MM.1S (cell line): ENCODE data around the gene C12orf50.

ENCODE experiments used
- DNase-seq: peaks from one replicate; pipeline ENCODE4 v3.0.0-alpha.2; 2015
- H2AFZ ChIP-seq: fragments of 300-600 bp; sonication (generic); 2 replicates; pipeline ENCODE4 v1.6.0; 2016; ENCODE audit warnings: antibody characterized with exemption, low read length
- H3F3A ChIP-seq: fragments of 300-600 bp; sonication (generic); 2 replicates; pipeline ENCODE4 v1.6.1; 2016; ENCODE audit warnings: mild to moderate bottlenecking, antibody characterized with exemption, low read length, moderate library complexity, mixed read lengths; ENCODE audit not compliant: insufficient read depth
- H3K27ac ChIP-seq: fragments of 300-600 bp; sonication (generic); 2 replicates; pipeline ENCODE4 v1.5.1; 2016; ENCODE audit warnings: mild to moderate bottlenecking, low read length
- H3K27me3 ChIP-seq: fragments of 300-600 bp; sonication (generic); replicated peaks from 2 replicates; pipeline ENCODE4 v1.6.0; 2016; ENCODE audit warnings: low read length; ENCODE audit not compliant: insufficient read depth
- H3K36me3 ChIP-seq: fragments of 300-600 bp; sonication (generic); replicated peaks from 2 replicates; pipeline ENCODE4 v1.6.1; 2016; ENCODE audit warnings: mild to moderate bottlenecking, low read length, mixed read lengths; ENCODE audit not compliant: insufficient read depth
- H3K4me1 ChIP-seq: fragments of 300-600 bp; sonication (generic); 2 replicates; pipeline ENCODE4 v1.6.1; 2016; ENCODE audit warnings: low read length, mixed read lengths
- H3K4me2 ChIP-seq: fragments of 300-600 bp; sonication (generic); 2 replicates; pipeline ENCODE4 v1.6.0; 2016; ENCODE audit warnings: low read depth, low read length
- H3K4me3 ChIP-seq: fragments of 300-600 bp; sonication (generic); 2 replicates; pipeline ENCODE4 v1.5.1; 2016; ENCODE audit warnings: low read length, mixed read lengths
- H3K79me2 ChIP-seq: fragments of 300-600 bp; sonication (generic); 2 replicates; pipeline ENCODE4 v1.6.1; 2016; ENCODE audit warnings: mixed run types, low read length, mixed read lengths
- H3K9ac ChIP-seq: fragments of 300-600 bp; sonication (generic); 2 replicates; pipeline ENCODE4 v1.6.1; 2016; ENCODE audit warnings: low read length, mixed read lengths
- H3K9me2 ChIP-seq: fragments of 300-600 bp; sonication (generic); replicated peaks from 2 replicates; pipeline ENCODE4 v1.6.1; 2016; ENCODE audit warnings: mild to moderate bottlenecking, low read length, mixed read lengths; ENCODE audit not compliant: insufficient read depth
- H3K9me3 ChIP-seq: fragments of 300-600 bp; sonication (generic); replicated peaks from 2 replicates; pipeline ENCODE4 v1.6.1; 2016; ENCODE audit warnings: mild to moderate bottlenecking, low read length, mixed read lengths; ENCODE audit not compliant: insufficient read depth
- H4K20me1 ChIP-seq: fragments of 300-600 bp; sonication (generic); 2 replicates; pipeline ENCODE4 v1.6.1; 2016; ENCODE audit warnings: mild to moderate bottlenecking, low read length, moderate library complexity, mixed read lengths; ENCODE audit not compliant: insufficient read depth
- CTCF ChIP-seq: fragments of 300-600 bp; sonication (generic); IDR thresholded peaks from 2 replicates; pipeline ENCODE4 v1.5.1; 2016; ENCODE audit warnings: antibody characterized with exemption, low read length, mixed read lengths
- EZH2 ChIP-seq: fragments of 300-600 bp; sonication (generic); optimal IDR thresholded peaks from 2 replicates; pipeline ENCODE3; 2017; ENCODE audit warnings: low read depth, mild to moderate bottlenecking, antibody characterized with exemption, low read length, mixed read lengths
- EZH2phosphoT487 ChIP-seq: fragments of 300-600 bp; sonication (generic); IDR thresholded peaks from 2 replicates; pipeline ENCODE4 v1.6.1; 2018; ENCODE audit warnings: antibody characterized with exemption, low read length

C12orf50 gene

DNA sequence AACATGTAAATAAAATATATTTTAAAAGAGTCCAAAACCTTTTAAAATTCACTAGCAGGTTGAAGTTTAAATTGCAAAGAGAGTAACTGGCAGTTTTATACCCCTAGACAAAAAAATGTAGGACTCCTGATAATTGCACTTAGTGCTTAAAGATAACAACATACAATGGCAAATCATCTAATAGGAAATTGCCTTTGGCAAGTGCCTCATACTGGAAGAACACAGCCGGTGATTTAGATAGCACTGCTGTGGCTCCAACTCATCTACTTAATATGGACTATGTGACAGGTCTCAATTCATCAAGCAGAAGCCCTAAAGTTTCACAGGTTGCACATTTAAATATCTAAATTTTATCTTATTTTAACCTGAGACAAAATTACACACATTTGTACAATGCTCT is 13.4 kb downstream of the C12orf50 start:
- TF ChIP-seq CTCF (no peak), EZH2phosphoT487 (no peak), EZH2 (no peak)
- Histone ChIP-seq H2AFZ (no peak overlapping the region), H3K9me3 (no peaks in the 10 kb centered on the region), H3K79me2 (no peaks in the 10 kb centered on the region), H3K4me2 (no peak overlapping the region), H3F3A (no peaks in the 10 kb centered on the region), H3K9ac (no peak overlapping the region), H4K20me1 (no peaks in the 10 kb centered on the region), H3K27ac (no peak overlapping the region), H3K4me3 (no peak overlapping the region), H3K4me1 (no peaks in the 10 kb centered on the region), H3K9me2 (no peaks in the 10 kb centered on the region), H3K27me3 (no peaks in the 10 kb centered on the region), H3K36me3 (no peaks in the 10 kb centered on the region)
- DNase-seq = no peak

DNA sequence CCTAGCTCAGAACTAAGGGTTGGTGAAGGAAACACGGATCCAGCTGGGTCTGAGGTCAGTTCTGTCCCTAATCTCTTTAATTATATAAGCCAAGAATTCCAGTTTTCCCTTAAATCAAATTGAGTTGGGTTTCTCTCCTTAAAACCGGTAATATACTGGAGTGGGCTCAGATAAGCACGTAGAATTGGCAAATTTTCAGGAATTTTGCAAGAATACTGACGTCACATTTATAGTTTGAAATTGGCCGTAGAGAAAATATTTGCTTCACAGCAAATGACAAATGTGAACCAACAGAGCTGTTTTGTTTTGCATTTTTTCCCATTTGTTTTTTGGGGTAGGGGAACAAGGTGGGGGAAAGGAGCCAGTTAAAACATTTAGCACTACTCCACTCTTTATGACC is 17.4 kb downstream of the C12orf50 start:
- no peaks in the 10 kb centered on the region for H3K9me3 ChIP-seq
- no peaks in the 10 kb centered on the region for H3K27me3 ChIP-seq
- H3K4me2 ChIP-seq = no peak overlapping the region
- no peak overlapping the region for H3K27ac ChIP-seq
- no peaks in the 10 kb centered on the region for H3K4me1 ChIP-seq
- no peak for DNase-seq
- no peaks in the 10 kb centered on the region for H3K36me3 ChIP-seq
- TF ChIP-seq EZH2 (no peak), CTCF (no peak), EZH2phosphoT487 (no peak)
- no peaks in the 10 kb centered on the region for H3F3A ChIP-seq
- no peaks in the 10 kb centered on the region for H3K79me2 ChIP-seq
- H3K9me2 ChIP-seq = no peaks in the 10 kb centered on the region
- H3K9ac ChIP-seq = no peak overlapping the region
- no peak overlapping the region for H2AFZ ChIP-seq
- H3K4me3 ChIP-seq = no peak overlapping the region
- no peaks in the 10 kb centered on the region for H4K20me1 ChIP-seq

- no peaks in the 10 kb centered on the region for H3K79me2 ChIP-seq
- no peaks in the 10 kb centered on the region for H3F3A ChIP-seq
- H3K9ac ChIP-seq = no peak overlapping the region
- no peaks in the 10 kb centered on the region for H3K4me1 ChIP-seq
- H3K9me2 ChIP-seq = no peaks in the 10 kb centered on the region
- no peak overlapping the region for H3K4me3 ChIP-seq
- H3K27ac ChIP-seq = no peak overlapping the region
- H3K9me3 ChIP-seq = no peaks in the 10 kb centered on the region
- DNase-seq = no peak
- no peaks in the 10 kb centered on the region for H3K36me3 ChIP-seq
- H3K4me2 ChIP-seq = no peak overlapping the region
- H4K20me1 ChIP-seq = no peaks in the 10 kb centered on the region
- no peaks in the 10 kb centered on the region for H3K27me3 ChIP-seq
- no peak overlapping the region for H2AFZ ChIP-seq
- TF ChIP-seq EZH2phosphoT487 (no peak), CTCF (no peak), EZH2 (no peak)
Measured at GRCh38 chr12:88006351-88006750, 22.9 kb downstream of the C12orf50 start.

GRCh38 chr12:88001327-88001726 is 27.9 kb downstream of the C12orf50 start:
- no peaks in the 10 kb centered on the region for H3K79me2 ChIP-seq
- no peak overlapping the region for H2AFZ ChIP-seq
- H3K9me2 ChIP-seq = no peaks in the 10 kb centered on the region
- H3K4me3 ChIP-seq = no peak overlapping the region
- TF ChIP-seq CTCF = no peak
- TF ChIP-seq EZH2 = no peak
- no peak for TF ChIP-seq EZH2phosphoT487
- no peak for DNase-seq
- no peaks in the 10 kb centered on the region for H3F3A ChIP-seq
- no peak overlapping the region for H3K27ac ChIP-seq
- no peaks in the 10 kb centered on the region for H3K36me3 ChIP-seq
- no peak overlapping the region for H3K4me2 ChIP-seq
- no peaks in the 10 kb centered on the region for H3K9me3 ChIP-seq
- no peaks in the 10 kb centered on the region for H3K4me1 ChIP-seq
- H3K9ac ChIP-seq = no peak overlapping the region
- no peaks in the 10 kb centered on the region for H4K20me1 ChIP-seq
- no peaks in the 10 kb centered on the region for H3K27me3 ChIP-seq
